HG03521 (cell line): ENCODE measurements around the gene LCAT.
"Not testable (repeated sequence)": the region's sequence is repeated elsewhere in the genome, so short reads cannot be mapped to it uniquely, and the experiment has no call there.

ENCODE experiments used
- ATAC-seq: cut with Tn5 transposase; IDR thresholded peaks from one replicate; pipeline ENCODE4 v1.9.1; 2021; ENCODE audit warnings: mild to moderate bottlenecking, moderate library complexity; ENCODE audit not compliant: unreplicated experiment

The LCAT gene

GRCh38 chr16:67950335-67950843 lies 6.5 kb upstream of the LCAT start:
- ATAC-seq: no peak

GRCh38 chr16:67949645-67950044 lies 5.7 kb upstream of the LCAT start:
- no peak for ATAC-seq

- no peak for ATAC-seq
These were observed 4.1 kb upstream of the LCAT start for GRCh38 chr16:67948015-67948414.

GRCh38 chr16:67946966-67947558 lies 3.1 kb upstream of the LCAT start:
- no peak for ATAC-seq

- ATAC-seq: no peak
These were observed 2.2 kb upstream of the LCAT start for GRCh38 chr16:67946128-67946569.

- no peak for ATAC-seq
These were observed 1.5 kb upstream of the LCAT start for GRCh38 chr16:67945392-67945933.

- ATAC-seq: no peak
These were observed 921 bp upstream of the LCAT start for GRCh38 chr16:67944690-67945391.

GRCh38 chr16:67943256-67943618 lies 683 bp downstream of the LCAT start:
- no peak for ATAC-seq

GRCh38 chr16:67942510-67943255 lies 1.2 kb downstream of the LCAT start:
- no peak for ATAC-seq

- ATAC-seq: no peak
These were observed 1.8 kb downstream of the LCAT start for GRCh38 chr16:67942200-67942509.

- no peak for ATAC-seq
These were observed 2.3 kb downstream of the LCAT start for GRCh38 chr16:67941469-67942199.

GRCh38 chr16:67940446-67941089 lies 3.4 kb downstream of the LCAT start:
- no peak for ATAC-seq

- no peak for ATAC-seq
These were observed 4.1 kb downstream of the LCAT start for GRCh38 chr16:67939507-67940445.

- not testable (repeated sequence) for ATAC-seq
These were observed 6.2 kb downstream of the LCAT start for GRCh38 chr16:67937713-67938112.

- ATAC-seq: peak; percentile 40
These were observed 6.9 kb downstream of the LCAT start for GRCh38 chr16:67936880-67937605.

- ATAC-seq: peak; percentile 1
These were observed 7.6 kb downstream of the LCAT start, which contains the start of gene PSMB10 for GRCh38 chr16:67936124-67936879. PSMB10 (minus strand) TSS chr16:67936850; CDS start chr16:67936749, 101 bp downstream.

- peak; percentile 88 for ATAC-seq
These were observed 8.4 kb downstream of the LCAT start for GRCh38 chr16:67935402-67936123.
